Hepatocyte (in vitro differentiated cells): ENCODE results near the gene UCK2. TPM values are rescaled to one million over a fixed set of nuclear protein-coding genes. Genes with fewer than 3 reads are reported as not detected.

Experiments
- DNase-seq: peaks from one replicate; pipeline ENCODE4 v3.0.0-alpha.2; 2016; ENCODE audit warnings: low spot score
- H2AFZ ChIP-seq: fragments of 200-600 bp; sonication (generic); 2 replicates; pipeline ENCODE4 v1.6.0; 2016; ENCODE audit warnings: antibody characterized with exemption, mild to moderate bottlenecking
- H3K27ac ChIP-seq: fragments of 200-600 bp; sonication (generic); 2 replicates; pipeline ENCODE4 v1.5.1; 2016; ENCODE audit warnings: mild to moderate bottlenecking
- H3K27me3 ChIP-seq: fragments of 200-600 bp; sonication (generic); 2 replicates; pipeline ENCODE4 v1.6.1; 2016
- H3K36me3 ChIP-seq: fragments of 200-600 bp; sonication (generic); replicated peaks from 2 replicates; pipeline ENCODE4 v1.5.1; 2016; ENCODE audit warnings: low read depth; ENCODE audit not compliant: insufficient read depth
- H3K4me1 ChIP-seq: fragments of 200-600 bp; sonication (generic); 2 replicates; pipeline ENCODE4 v1.5.1; 2016; ENCODE audit warnings: mild to moderate bottlenecking, moderate library complexity; ENCODE audit not compliant: insufficient read depth
- H3K4me2 ChIP-seq: fragments of 200-600 bp; sonication (generic); 2 replicates; pipeline ENCODE4 v1.6.0; 2016
- H3K4me3 ChIP-seq: fragments of 200-600 bp; sonication (generic); 2 replicates; pipeline ENCODE4 v1.5.1; 2016; ENCODE audit warnings: mild to moderate bottlenecking
- H3K79me2 ChIP-seq: fragments of 200-600 bp; sonication (generic); 2 replicates; pipeline ENCODE4 v1.6.0; 2017; ENCODE audit warnings: mild to moderate bottlenecking
- H3K9me2 ChIP-seq: fragments of 200-600 bp; sonication (generic); replicated peaks from 2 replicates; pipeline ENCODE4 v1.6.0; 2017; ENCODE audit warnings: mild to moderate bottlenecking; ENCODE audit not compliant: insufficient read depth
- H3K9me3 ChIP-seq: fragments of 200-600 bp; sonication (generic); 2 replicates; pipeline ENCODE4 v1.5.1; 2016; ENCODE audit warnings: low read depth, mild to moderate bottlenecking
- H4K20me1 ChIP-seq: fragments of 200-600 bp; sonication (generic); 2 replicates; pipeline ENCODE4 v1.6.0; 2016; ENCODE audit warnings: mild to moderate bottlenecking; ENCODE audit not compliant: insufficient read depth, poor library complexity, severe bottlenecking
- CTCF ChIP-seq: fragments of 200-600 bp; sonication (generic); IDR thresholded peaks from 2 replicates; pipeline ENCODE4 v1.5.1; 2016; ENCODE audit warnings: antibody characterized with exemption, mild to moderate bottlenecking; ENCODE audit not compliant: poor library complexity
- EZH2 ChIP-seq: fragments of 200-600 bp; sonication (generic); IDR thresholded peaks from 2 replicates; pipeline ENCODE4 v1.6.1; 2016; ENCODE audit warnings: antibody characterized with exemption, mild to moderate bottlenecking, borderline replicate concordance
- EZH2phosphoT487 ChIP-seq: fragments of 200-600 bp; sonication (generic); IDR thresholded peaks from one replicate; pipeline ENCODE4 v1.6.1; 2018; ENCODE audit warnings: antibody characterized with exemption, mild to moderate bottlenecking, low read depth, moderate library complexity; ENCODE audit not compliant: unreplicated experiment, severe bottlenecking
- WGBS: methylation state at CpG from one replicate; pipeline ENCODE4 v1.1.6; 2016; ENCODE audit warnings: low lambda C conversion rate; ENCODE audit errors: missing lambda C conversion rate; 5-methylcytosine and 5-hydroxymethylcytosine counted together
- polyA plus RNA-seq: library from polyadenylated mRNA; unstranded; fragments of >200 nt; fragmentation: Nextera tagmentation; extraction: Ambion mirVana; gene quantifications from 2 replicates; pipeline ENCODE4 v1.2.1, GENCODE V29; 2016
- total RNA-seq: library from RNA; depleted of rRNA; stranded (reverse); fragments of >200 nt; gene quantifications from 2 replicates; pipeline ENCODE4 v1.2.3, GENCODE V29; 2014

The UCK2 gene
- total and polyA plus RNA-seq, 2 experiments from 2014 or later, result 20.9 to 22.2 TPM

DNA sequence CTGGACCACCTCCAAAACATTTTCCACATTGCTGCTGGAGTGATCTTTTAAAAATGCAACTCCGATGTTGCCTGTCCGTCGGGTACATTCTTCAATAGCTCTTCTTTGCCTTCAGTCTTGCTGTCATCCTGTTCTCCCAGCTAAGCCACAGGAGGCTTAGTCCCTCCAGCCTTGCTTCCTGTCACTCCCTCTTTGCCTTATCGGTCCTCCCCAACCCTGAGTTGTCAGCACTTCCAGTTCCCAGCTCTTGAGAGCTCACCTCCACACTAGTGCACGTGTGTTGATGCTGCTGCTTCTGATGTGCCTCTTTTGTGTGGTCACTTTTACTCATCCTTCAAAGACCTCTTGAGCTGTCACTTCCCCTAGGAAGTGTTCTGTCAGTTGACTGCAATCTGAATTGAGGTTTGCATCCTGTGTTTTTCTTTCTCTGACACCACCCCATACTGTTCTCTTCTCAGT lies 15.3 kb downstream of the UCK2 start:
- Histone ChIP-seq H3K9me3 (no peaks in the 10 kb centered on the region), H3K4me1 (no peaks in the 10 kb centered on the region), H4K20me1 (peaks cover 3% of the 10 kb centered on the region), H3K27me3 (no peaks in the 10 kb centered on the region), H2AFZ (no peak overlapping the region), H3K36me3 (no peaks in the 10 kb centered on the region), H3K79me2 (peaks cover 99% of the 10 kb centered on the region), H3K4me2 (no peak overlapping the region), H3K4me3 (no peak overlapping the region), H3K9me2 (no peaks in the 10 kb centered on the region), H3K27ac (no peak overlapping the region)
- no peak for DNase-seq
- WGBS, result 55% methylated on average over 5 of the region's 5 CpGs
- no peak for TF ChIP-seq CTCF
- TF ChIP-seq EZH2, result no peak
- TF ChIP-seq EZH2phosphoT487, result no peak

- Histone ChIP-seq H3K27ac (no peak overlapping the region), H3K4me2 (no peak overlapping the region), H4K20me1 (peaks cover 3% of the 10 kb centered on the region), H2AFZ (no peak overlapping the region), H3K4me3 (no peak overlapping the region), H3K4me1 (no peaks in the 10 kb centered on the region), H3K79me2 (peaks cover 99% of the 10 kb centered on the region), H3K27me3 (no peaks in the 10 kb centered on the region), H3K9me2 (no peaks in the 10 kb centered on the region), H3K9me3 (no peaks in the 10 kb centered on the region), H3K36me3 (no peaks in the 10 kb centered on the region)
- no peak for DNase-seq
- TF ChIP-seq EZH2phosphoT487 (no peak), CTCF (no peak), EZH2 (no peak)
- WGBS, result 37% methylated on average over 1 of the region's 1 CpG
Measured at GRCh38 chr1:165843304-165843703, 15.9 kb downstream of the UCK2 start.

- Histone ChIP-seq H3K9me2 (no peaks in the 10 kb centered on the region), H4K20me1 (peaks cover 3% of the 10 kb centered on the region), H3K4me3 (no peak overlapping the region), H3K27ac (no peak overlapping the region), H3K4me1 (no peaks in the 10 kb centered on the region), H3K9me3 (no peaks in the 10 kb centered on the region), H3K27me3 (no peaks in the 10 kb centered on the region), H3K4me2 (no peak overlapping the region), H3K79me2 (peaks cover 98% of the 10 kb centered on the region), H3K36me3 (no peaks in the 10 kb centered on the region), H2AFZ (no peak overlapping the region)
- DNase-seq, result no peak
- TF ChIP-seq EZH2 (no peak), CTCF (no peak), EZH2phosphoT487 (no peak)
- WGBS, result 64% methylated on average over 11 of the region's 11 CpGs
Measured at GRCh38 chr1:165844114-165844798, 16.8 kb downstream of the UCK2 start.
